Activated naive CD4-positive, alpha-beta T cell treated with anti-CD3 and anti-CD28 coated beads, Interleukin-2, amount 50 U/mL, for 24 hours (primary cell): ENCODE data around the gene IQSEC1.

Source experiments
- H3K27ac Mint-ChIP-seq: one replicate; pipeline ENCODE4 v1.8.0; 2021; ENCODE audit warnings: mild to moderate bottlenecking, mixed read lengths
- H3K27me3 Mint-ChIP-seq: one replicate; pipeline ENCODE4 v1.8.0; 2021; ENCODE audit warnings: mixed read lengths
- H3K36me3 Mint-ChIP-seq: one replicate; pipeline ENCODE4 v1.8.0; 2021; ENCODE audit warnings: mixed read lengths
- H3K4me1 Mint-ChIP-seq: one replicate; pipeline ENCODE4 v1.8.0; 2021; ENCODE audit warnings: mixed read lengths
- H3K4me3 Mint-ChIP-seq: one replicate; pipeline ENCODE4 v1.8.0; 2021; ENCODE audit warnings: mild to moderate bottlenecking, mixed read lengths
- H3K9me3 Mint-ChIP-seq: one replicate; pipeline ENCODE4 v1.8.0; 2021; ENCODE audit warnings: mixed read lengths

IQSEC1 gene

GRCh38 chr3:12946649-12947316 lies 126.4 kb downstream of the IQSEC1 start:
- no peak overlapping the region for H3K4me3 Mint-ChIP-seq
- H3K27me3 Mint-ChIP-seq: no peaks in the 10 kb centered on the region
- no peaks in the 10 kb centered on the region for H3K36me3 Mint-ChIP-seq
- H3K9me3 Mint-ChIP-seq: no peaks in the 10 kb centered on the region
- peaks cover 52% of the 10 kb centered on the region for H3K4me1 Mint-ChIP-seq
- peak overlapping the region; percentile 4 for H3K27ac Mint-ChIP-seq

GRCh38 chr3:12946251-12946648 lies 127.0 kb downstream of the IQSEC1 start:
- H3K4me1 Mint-ChIP-seq: peaks cover 47% of the 10 kb centered on the region
- H3K27me3 Mint-ChIP-seq: no peaks in the 10 kb centered on the region
- no peak overlapping the region for H3K27ac Mint-ChIP-seq

GRCh38 chr3:12944849-12945248 lies 128.4 kb downstream of the IQSEC1 start:
- H3K27me3 Mint-ChIP-seq: no peaks in the 10 kb centered on the region
- H3K27ac Mint-ChIP-seq: peak overlapping the region; percentile 51
- H3K4me3 Mint-ChIP-seq: no peak overlapping the region
- no peaks in the 10 kb centered on the region for H3K9me3 Mint-ChIP-seq
- peaks cover 1% of the 10 kb centered on the region for H3K36me3 Mint-ChIP-seq
- peaks cover 40% of the 10 kb centered on the region for H3K4me1 Mint-ChIP-seq

More at GRCh38 chr3:12946251-12946648, 127.0 kb downstream of the IQSEC1 start:
- Mint-ChIP-seq H3K4me3 (no peak overlapping the region), H3K9me3 (no peaks in the 10 kb centered on the region), H3K36me3 (no peaks in the 10 kb centered on the region)

GRCh38 chr3:12944413-12944812 lies 128.8 kb downstream of the IQSEC1 start:
- H3K36me3 Mint-ChIP-seq: peaks cover 5% of the 10 kb centered on the region
- H3K9me3 Mint-ChIP-seq: no peaks in the 10 kb centered on the region
- H3K27ac Mint-ChIP-seq: peak overlapping the region; percentile 51
- H3K27me3 Mint-ChIP-seq: no peaks in the 10 kb centered on the region
- peaks cover 39% of the 10 kb centered on the region for H3K4me1 Mint-ChIP-seq
- H3K4me3 Mint-ChIP-seq: no peak overlapping the region

- H3K4me3 Mint-ChIP-seq: no peak overlapping the region
- H3K27ac Mint-ChIP-seq: no peak overlapping the region
- H3K27me3 Mint-ChIP-seq: no peaks in the 10 kb centered on the region
- H3K9me3 Mint-ChIP-seq: no peaks in the 10 kb centered on the region
- H3K4me1 Mint-ChIP-seq: peaks cover 29% of the 10 kb centered on the region
- H3K36me3 Mint-ChIP-seq: peaks cover 5% of the 10 kb centered on the region
Observed at GRCh38 chr3:12943124-12944021, 129.9 kb downstream of the IQSEC1 start.

- Mint-ChIP-seq H3K9me3 (no peaks in the 10 kb centered on the region), H3K4me1 (peaks cover 12% of the 10 kb centered on the region), H3K27ac (no peak overlapping the region), H3K4me3 (no peak overlapping the region), H3K27me3 (no peaks in the 10 kb centered on the region), H3K36me3 (peaks cover 5% of the 10 kb centered on the region)
Observed at GRCh38 chr3:12941495-12942023, 131.7 kb downstream of the IQSEC1 start.

GRCh38 chr3:12940854-12941253 lies 132.4 kb downstream of the IQSEC1 start:
- Mint-ChIP-seq H3K4me3 (no peak overlapping the region), H3K36me3 (peaks cover 5% of the 10 kb centered on the region), H3K27me3 (no peaks in the 10 kb centered on the region), H3K27ac (no peak overlapping the region), H3K9me3 (no peaks in the 10 kb centered on the region), H3K4me1 (peaks cover 5% of the 10 kb centered on the region)

GRCh38 chr3:12939137-12939536 lies 134.1 kb downstream of the IQSEC1 start:
- Mint-ChIP-seq H3K36me3 (peaks cover 5% of the 10 kb centered on the region), H3K27ac (no peak overlapping the region), H3K4me3 (no peak overlapping the region), H3K9me3 (no peaks in the 10 kb centered on the region), H3K27me3 (no peaks in the 10 kb centered on the region), H3K4me1 (peaks cover 3% of the 10 kb centered on the region)

- Mint-ChIP-seq H3K4me1 (peaks cover 3% of the 10 kb centered on the region), H3K4me3 (no peak overlapping the region), H3K27ac (no peak overlapping the region), H3K36me3 (peaks cover 5% of the 10 kb centered on the region), H3K9me3 (no peaks in the 10 kb centered on the region), H3K27me3 (no peaks in the 10 kb centered on the region)
Observed at GRCh38 chr3:12938258-12938711, 134.9 kb downstream of the IQSEC1 start.

- no peak overlapping the region for H3K27ac Mint-ChIP-seq
Observed at GRCh38 chr3:12935861-12936830, 137.1 kb downstream of the IQSEC1 start.

GRCh38 chr3:12935023-12935860 lies 138.0 kb downstream of the IQSEC1 start:
- H3K27ac Mint-ChIP-seq: no peak overlapping the region
- H3K9me3 Mint-ChIP-seq: no peaks in the 10 kb centered on the region
- H3K27me3 Mint-ChIP-seq: no peaks in the 10 kb centered on the region
- H3K4me1 Mint-ChIP-seq: peaks cover 8% of the 10 kb centered on the region
- peaks cover 5% of the 10 kb centered on the region for H3K36me3 Mint-ChIP-seq
- no peak overlapping the region for H3K4me3 Mint-ChIP-seq

More at GRCh38 chr3:12935861-12936830, 137.1 kb downstream of the IQSEC1 start:
- Mint-ChIP-seq H3K4me3 (no peak overlapping the region), H3K27me3 (no peaks in the 10 kb centered on the region), H3K36me3 (peaks cover 5% of the 10 kb centered on the region), H3K4me1 (peaks cover 3% of the 10 kb centered on the region), H3K9me3 (no peaks in the 10 kb centered on the region)

- H3K4me3 Mint-ChIP-seq: no peak overlapping the region
- H3K27me3 Mint-ChIP-seq: no peaks in the 10 kb centered on the region
- no peaks in the 10 kb centered on the region for H3K9me3 Mint-ChIP-seq
- peaks cover 12% of the 10 kb centered on the region for H3K4me1 Mint-ChIP-seq
- no peaks in the 10 kb centered on the region for H3K36me3 Mint-ChIP-seq
- H3K27ac Mint-ChIP-seq: no peak overlapping the region
Observed at GRCh38 chr3:12934431-12934830, 138.8 kb downstream of the IQSEC1 start.

- Mint-ChIP-seq H3K9me3 (no peaks in the 10 kb centered on the region), H3K4me1 (peaks cover 18% of the 10 kb centered on the region), H3K36me3 (no peaks in the 10 kb centered on the region), H3K27ac (no peak overlapping the region), H3K4me3 (no peak overlapping the region), H3K27me3 (no peaks in the 10 kb centered on the region)
Observed at GRCh38 chr3:12933901-12934300, 139.3 kb downstream of the IQSEC1 start.

GRCh38 chr3:12932754-12933153 lies 140.5 kb downstream of the IQSEC1 start:
- H3K27ac Mint-ChIP-seq: no peak overlapping the region
- no peaks in the 10 kb centered on the region for H3K36me3 Mint-ChIP-seq

More at GRCh38 chr3:12932754-12933153, 140.5 kb downstream of the IQSEC1 start:
- Mint-ChIP-seq H3K27me3 (no peaks in the 10 kb centered on the region), H3K9me3 (no peaks in the 10 kb centered on the region), H3K4me1 (peaks cover 20% of the 10 kb centered on the region), H3K4me3 (no peak overlapping the region)
